H9 (cell line): ENCODE measurements around the gene PGM2. TPM values are rescaled to one million over a fixed set of nuclear protein-coding genes. Genes with fewer than 3 reads are reported as not detected.

Experiments used
- DNase-seq: peaks from one replicate; pipeline ENCODE4 v3.0.0-alpha.2; 2017
- H2AFZ ChIP-seq: one replicate; pipeline ENCODE4 v1.6.1; 2013; ENCODE audit warnings: mild to moderate bottlenecking, low read length, control low read depth, moderate library complexity
- H2AK5ac ChIP-seq: 2 replicates; pipeline ENCODE4 v1.6.1; 2013; ENCODE audit warnings: low read length, control low read depth, mixed read lengths; ENCODE audit not compliant: insufficient read length
- H2BK120ac ChIP-seq: one replicate; pipeline ENCODE4 v1.6.1; 2013; ENCODE audit warnings: low read depth, mild to moderate bottlenecking, low read length, control low read depth, inconsistent platforms; ENCODE audit not compliant: poor library complexity, severe bottlenecking
- H2BK12ac ChIP-seq: 2 replicates; pipeline ENCODE4 v1.6.1; 2013; ENCODE audit warnings: low read length, control low read depth, mixed read lengths, low read depth; ENCODE audit not compliant: insufficient read length
- H2BK15ac ChIP-seq: 2 replicates; pipeline ENCODE4 v1.6.1; 2013; ENCODE audit warnings: low read depth, low read length, control low read depth
- H2BK20ac ChIP-seq: one replicate; pipeline ENCODE4 v1.6.1; 2013; ENCODE audit warnings: low read depth, mild to moderate bottlenecking, low read length, control low read depth, inconsistent platforms; ENCODE audit not compliant: poor library complexity, severe bottlenecking
- H2BK5ac ChIP-seq: 2 replicates; pipeline ENCODE4 v1.6.1; 2013; ENCODE audit warnings: low read length, control low read depth, mixed read lengths; ENCODE audit not compliant: insufficient read length
- H3K14ac ChIP-seq: 2 replicates; pipeline ENCODE4 v1.6.1; 2013; ENCODE audit warnings: low read length, control low read depth; ENCODE audit not compliant: insufficient read depth
- H3K18ac ChIP-seq: 2 replicates; pipeline ENCODE4 v1.6.1; 2013; ENCODE audit warnings: low read depth, mild to moderate bottlenecking, mixed read lengths, low read length, control low read depth; ENCODE audit not compliant: insufficient read length
- H3K23ac ChIP-seq: 2 replicates; pipeline ENCODE4 v1.6.1; 2013; ENCODE audit warnings: low read length, control low read depth, mixed read lengths, low read depth; ENCODE audit not compliant: insufficient read length
- H3K23me2 ChIP-seq: 2 replicates; pipeline ENCODE4 v1.6.1; 2013; ENCODE audit warnings: low read depth, mild to moderate bottlenecking, mixed read lengths, low read length, control low read depth; ENCODE audit not compliant: insufficient read length, poor library complexity, severe bottlenecking
- H3K27ac ChIP-seq: 2 replicates; pipeline ENCODE4 v1.5.1; 2013; ENCODE audit warnings: low read length, control low read depth, mixed read lengths, low read depth; ENCODE audit not compliant: insufficient read length
- H3K27me3 ChIP-seq: 2 replicates; pipeline ENCODE4 v1.6.1; 2013; ENCODE audit warnings: low read length, control low read depth, inconsistent platforms; ENCODE audit not compliant: insufficient read depth
- H3K4ac ChIP-seq: 2 replicates; pipeline ENCODE4 v1.6.1; 2013; ENCODE audit warnings: low read depth, mild to moderate bottlenecking, control low read depth, inconsistent platforms, low read length, moderate library complexity
- H3K4me1 ChIP-seq: 2 replicates; pipeline ENCODE4 v1.6.1; 2013; ENCODE audit warnings: low read length, control low read depth, inconsistent platforms; ENCODE audit not compliant: insufficient read depth
- H3K4me2 ChIP-seq: 2 replicates; pipeline ENCODE4 v1.6.1; 2013; ENCODE audit warnings: low read length, control low read depth, mixed read lengths; ENCODE audit not compliant: insufficient read length, insufficient read depth
- H3K56ac ChIP-seq: 2 replicates; pipeline ENCODE4 v1.6.1; 2013; ENCODE audit warnings: low read depth, mild to moderate bottlenecking, mixed read lengths, low read length, control low read depth; ENCODE audit not compliant: insufficient read length
- H3K79me1 ChIP-seq: 2 replicates; pipeline ENCODE4 v1.6.1; 2013; ENCODE audit warnings: low read depth, mild to moderate bottlenecking, moderate library complexity, low read length, control low read depth, inconsistent platforms; ENCODE audit not compliant: insufficient read depth, poor library complexity, severe bottlenecking
- H3K79me2 ChIP-seq: 2 replicates; pipeline ENCODE4 v1.6.1; 2013; ENCODE audit warnings: low read length, control low read depth, inconsistent platforms; ENCODE audit not compliant: insufficient read depth
- H3K9ac ChIP-seq: 2 replicates; pipeline ENCODE4 v1.6.1; 2013; ENCODE audit warnings: low read length, control low read depth, mixed read lengths; ENCODE audit not compliant: insufficient read length; ENCODE audit errors: extremely low read depth
- H3K9me3 ChIP-seq: one replicate; pipeline ENCODE4 v1.6.1; 2013; ENCODE audit warnings: low read depth, low read length, inconsistent platforms; ENCODE audit not compliant: control insufficient read depth
- H3T11ph ChIP-seq: one replicate; pipeline ENCODE4 v1.6.1; 2013; ENCODE audit warnings: mild to moderate bottlenecking, low read length, control low read depth, inconsistent platforms
- H4K20me1 ChIP-seq: one replicate; pipeline ENCODE4 v1.6.1; 2013; ENCODE audit not compliant: control insufficient read depth, insufficient read length, insufficient read depth
- H4K5ac ChIP-seq: 2 replicates; pipeline ENCODE4 v1.6.1; 2013; ENCODE audit warnings: low read depth, mild to moderate bottlenecking, mixed read lengths, low read length, control low read depth; ENCODE audit not compliant: insufficient read length
- H4K8ac ChIP-seq: replicated peaks from 2 replicates; pipeline ENCODE4 v1.6.1; 2013; ENCODE audit warnings: low read length, control low read depth, mixed read lengths, low read depth; ENCODE audit not compliant: insufficient read length
- H4K91ac ChIP-seq: 2 replicates; pipeline ENCODE4 v1.6.1; 2013; ENCODE audit warnings: low read depth, mild to moderate bottlenecking, moderate library complexity, mixed read lengths, low read length, control low read depth; ENCODE audit not compliant: insufficient read length
- H3K27ac Mint-ChIP-seq, 3 experiments: 2 replicates in 2 of 3; 3 replicates in 1 of 3; pipeline ENCODE4 v1.8.0; 2020 to 2021; ENCODE audit warnings: mixed read lengths in 3 of 3, mild to moderate bottlenecking in 1 of 3, moderate library complexity in 1 of 3
- H3K27me3 Mint-ChIP-seq: 2 replicates; pipeline ENCODE4 v1.8.0; 2021; ENCODE audit warnings: low read depth, mild to moderate bottlenecking, moderate library complexity, mixed read lengths
- H3K36me3 Mint-ChIP-seq, 3 experiments: 2 replicates in 2 of 3; 3 replicates in 1 of 3; pipeline ENCODE4 v1.8.0; 2020 to 2021; ENCODE audit warnings: low read depth in 3 of 3, mixed read lengths in 3 of 3; ENCODE audit not compliant: insufficient read depth in 1 of 3
- H3K4me1 Mint-ChIP-seq, 2 experiments: 2 replicates each; pipeline ENCODE4 v1.8.0; 2020; ENCODE audit warnings: mixed read lengths in 2 of 2
- H3K4me3 Mint-ChIP-seq, 2 experiments: 2 replicates in 1 of 2; 3 replicates in 1 of 2; pipeline ENCODE4 v1.8.0; 2020 to 2021; ENCODE audit warnings: mild to moderate bottlenecking in 2 of 2, mixed read lengths in 2 of 2, moderate library complexity in 1 of 2
- H3K9me3 Mint-ChIP-seq, 2 experiments: 2 replicates in 1 of 2; 3 replicates in 1 of 2; pipeline ENCODE4 v1.8.0; 2020; ENCODE audit warnings: mild to moderate bottlenecking in 2 of 2, mixed read lengths in 2 of 2, moderate library complexity in 1 of 2
- CTCF ChIP-seq: fragments of 200-600 bp; sonication (generic); conservative IDR thresholded peaks from 3 replicates; pipeline ENCODE4 v1.8.0; 2021; ENCODE audit warnings: antibody characterized with exemption, mild to moderate bottlenecking
- WGBS: extraction: QIAGEN DNeasy Blood & Tissue Kit; methylation state at CpG from one replicate; pipeline ENCODE4 v1.1.7; 2013; ENCODE audit warnings: missing lambda C conversion rate, low lambda C conversion rate, mixed read lengths; ENCODE audit not compliant: insufficient read length; ENCODE audit errors: extremely low coverage; 5-methylcytosine and 5-hydroxymethylcytosine counted together
- total RNA-seq: library from RNA; stranded (reverse); gene quantifications from 2 replicates; pipeline ENCODE4 v1.2.1, GENCODE V29; 2021

PGM2 gene
- total RNA-seq, 1 experiment from 2014 or later: 26.6 TPM

DNA sequence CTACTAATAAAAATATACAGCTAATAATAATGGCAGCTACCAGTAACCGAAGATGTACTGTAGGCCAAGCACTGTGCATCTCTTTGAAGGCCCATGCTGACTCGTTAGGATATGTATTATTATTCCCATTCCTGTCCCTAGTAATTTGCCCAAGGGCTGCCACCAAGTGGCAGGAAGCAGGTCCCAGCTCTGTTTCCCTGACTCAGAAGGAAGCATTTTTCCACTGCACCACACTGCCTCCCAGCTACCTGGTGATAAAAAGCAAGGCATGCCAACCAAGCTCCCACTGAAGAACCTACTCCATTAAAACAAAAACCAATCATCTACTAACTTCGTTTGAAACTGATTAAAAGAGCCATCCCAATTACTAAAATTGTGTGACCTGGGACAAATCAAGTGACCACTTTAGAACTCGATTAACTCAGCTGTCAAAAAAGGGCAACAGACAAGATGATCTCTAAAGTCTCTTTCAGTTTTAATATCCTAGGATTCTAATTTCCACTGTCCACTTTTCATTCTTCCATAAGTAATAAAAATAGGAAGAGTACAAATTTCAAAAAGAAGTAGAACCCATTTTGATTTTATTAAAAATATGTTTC, 24.3 kb upstream of the PGM2 start:
- Histone ChIP-seq H3K9ac (no peak overlapping the region), H4K91ac (no peak overlapping the region), H2BK15ac (no peak overlapping the region), H3K14ac (no peak overlapping the region), H2BK12ac (no peak overlapping the region), H4K5ac (no peak overlapping the region), H3K56ac (no peak overlapping the region), H2AFZ (no peak overlapping the region), H3K27me3 (no peaks in the 10 kb centered on the region), H3T11ph (no peak overlapping the region), H3K27ac (no peak overlapping the region), H2AK5ac (no peak overlapping the region), H4K8ac (no peak overlapping the region), H2BK5ac (no peak overlapping the region), H3K23ac (no peak overlapping the region), H2BK20ac (no peak overlapping the region), H3K4ac (no peak overlapping the region), H3K4me2 (no peak overlapping the region), H4K20me1 (no peaks in the 10 kb centered on the region), H3K23me2 (no peaks in the 10 kb centered on the region), H3K79me2 (no peaks in the 10 kb centered on the region), H2BK120ac (no peak overlapping the region), H3K4me1 (no peaks in the 10 kb centered on the region; the same call in 1 of the 2 replicates), H3K9me3 (no peaks in the 10 kb centered on the region), H3K79me1 (no peaks in the 10 kb centered on the region), H3K18ac (no peak overlapping the region)
- no peaks in the 10 kb centered on the region for H3K9me3 Mint-ChIP-seq
- H3K27ac Mint-ChIP-seq: no peak overlapping the region; a peak in 1 of 7 replicates
- H3K4me3 Mint-ChIP-seq: no peak overlapping the region
- no peaks in the 10 kb centered on the region; the same call in none of the 2 replicates for H3K27me3 Mint-ChIP-seq
- no CpG with 5 or more reads among the region's 4 CpGs for WGBS
- peak; percentile 80 for DNase-seq
- no peaks in the 10 kb centered on the region for H3K36me3 Mint-ChIP-seq
- peak; percentile 75 for TF ChIP-seq CTCF
- peaks cover 9 to 12% of the 10 kb centered on the region in 2 experiments for H3K4me1 Mint-ChIP-seq
